GM19324 (cell line): ENCODE data around the gene FOXM1.
A peak's percentile ranks its signal among the peaks of the same experiment; 100 is the strongest.

ENCODE experiments used
- ATAC-seq: cut with Tn5 transposase; IDR thresholded peaks from one replicate; pipeline ENCODE4 v1.9.1; 2021; ENCODE audit warnings: mild to moderate bottlenecking, moderate library complexity; ENCODE audit not compliant: unreplicated experiment, low FRiP score

The FOXM1 gene

DNA sequence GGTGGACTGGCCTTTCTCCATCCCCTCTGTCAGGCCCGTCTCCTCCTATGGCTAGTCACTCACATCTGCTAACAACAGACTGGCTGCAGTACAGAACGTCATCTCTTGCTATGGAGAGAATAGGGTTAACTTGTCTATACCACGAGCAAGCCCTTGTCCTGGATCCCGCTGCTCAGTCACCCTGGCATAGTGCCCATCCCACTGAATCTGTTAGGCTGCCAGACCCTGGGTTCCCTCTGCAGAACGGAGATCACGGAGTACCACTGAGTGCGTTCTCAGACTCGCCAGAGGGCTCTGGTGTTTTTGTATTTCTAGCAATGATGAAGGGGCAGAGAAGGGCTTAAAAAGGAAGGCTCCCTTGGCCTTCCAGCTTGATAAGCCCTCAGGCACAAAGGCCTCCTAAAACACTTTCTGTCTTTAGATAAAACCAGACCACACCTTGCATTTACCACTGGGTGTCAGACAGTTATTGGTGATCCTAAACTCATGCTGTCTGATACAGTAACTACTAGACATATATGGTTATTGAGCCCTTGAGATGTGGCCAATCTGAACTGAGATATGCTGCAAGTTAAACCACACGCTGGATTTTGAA lies 35.8 kb downstream of the FOXM1 start:
- ATAC-seq: no peak

DNA sequence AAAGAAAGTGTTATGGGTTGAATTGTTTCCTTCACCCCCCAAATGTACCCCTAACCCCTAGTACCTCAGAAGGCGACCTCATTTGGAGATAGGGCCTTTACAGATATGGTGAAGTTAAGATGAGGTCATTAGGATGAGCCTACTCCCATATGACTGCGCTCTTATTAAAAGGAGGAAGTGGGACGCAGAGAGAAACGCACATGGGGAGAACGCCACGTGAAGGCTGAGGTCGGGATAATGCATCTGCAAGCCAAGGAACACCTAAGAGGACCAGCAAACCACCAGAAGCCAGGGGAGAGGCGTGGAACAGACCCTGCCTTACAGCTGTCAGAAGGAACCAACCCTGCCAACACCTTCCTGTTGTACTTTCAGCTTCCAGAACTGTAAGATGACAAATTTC lies 40.4 kb downstream of the FOXM1 start:
- ATAC-seq: no peak

DNA sequence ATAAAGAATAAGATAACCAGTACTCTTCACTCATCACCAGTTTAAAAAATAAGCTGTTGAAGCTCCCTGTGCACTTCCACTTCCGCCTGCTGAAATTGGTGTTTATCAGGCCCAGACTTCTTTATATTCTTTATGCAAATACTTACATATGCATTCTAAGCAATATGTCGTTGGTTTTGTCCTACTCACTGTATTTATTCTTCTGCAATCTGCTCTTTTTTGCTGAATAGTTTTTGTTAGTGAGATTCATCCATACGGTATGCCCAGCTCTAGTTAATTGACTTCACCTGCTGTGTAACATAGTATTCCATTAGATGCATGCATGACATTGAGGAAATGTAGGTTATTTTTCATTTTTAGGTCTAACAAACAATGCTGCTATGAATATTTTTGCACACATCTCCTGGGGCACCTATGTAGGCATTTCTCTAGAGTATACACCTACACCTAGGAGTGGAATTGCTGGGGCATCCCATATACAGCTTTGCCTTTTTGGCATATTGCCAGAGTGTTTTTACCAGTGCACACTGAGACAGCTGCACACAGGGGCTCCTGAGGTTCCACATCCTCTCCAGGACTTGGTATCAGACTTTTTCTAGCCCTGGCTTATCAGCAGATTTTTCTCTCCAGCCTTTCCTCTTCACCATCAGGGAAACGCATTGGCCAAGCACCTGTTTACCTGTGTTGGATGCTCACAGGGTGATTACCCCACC lies 41.1 kb downstream of the FOXM1 start:
- no peak for ATAC-seq

DNA sequence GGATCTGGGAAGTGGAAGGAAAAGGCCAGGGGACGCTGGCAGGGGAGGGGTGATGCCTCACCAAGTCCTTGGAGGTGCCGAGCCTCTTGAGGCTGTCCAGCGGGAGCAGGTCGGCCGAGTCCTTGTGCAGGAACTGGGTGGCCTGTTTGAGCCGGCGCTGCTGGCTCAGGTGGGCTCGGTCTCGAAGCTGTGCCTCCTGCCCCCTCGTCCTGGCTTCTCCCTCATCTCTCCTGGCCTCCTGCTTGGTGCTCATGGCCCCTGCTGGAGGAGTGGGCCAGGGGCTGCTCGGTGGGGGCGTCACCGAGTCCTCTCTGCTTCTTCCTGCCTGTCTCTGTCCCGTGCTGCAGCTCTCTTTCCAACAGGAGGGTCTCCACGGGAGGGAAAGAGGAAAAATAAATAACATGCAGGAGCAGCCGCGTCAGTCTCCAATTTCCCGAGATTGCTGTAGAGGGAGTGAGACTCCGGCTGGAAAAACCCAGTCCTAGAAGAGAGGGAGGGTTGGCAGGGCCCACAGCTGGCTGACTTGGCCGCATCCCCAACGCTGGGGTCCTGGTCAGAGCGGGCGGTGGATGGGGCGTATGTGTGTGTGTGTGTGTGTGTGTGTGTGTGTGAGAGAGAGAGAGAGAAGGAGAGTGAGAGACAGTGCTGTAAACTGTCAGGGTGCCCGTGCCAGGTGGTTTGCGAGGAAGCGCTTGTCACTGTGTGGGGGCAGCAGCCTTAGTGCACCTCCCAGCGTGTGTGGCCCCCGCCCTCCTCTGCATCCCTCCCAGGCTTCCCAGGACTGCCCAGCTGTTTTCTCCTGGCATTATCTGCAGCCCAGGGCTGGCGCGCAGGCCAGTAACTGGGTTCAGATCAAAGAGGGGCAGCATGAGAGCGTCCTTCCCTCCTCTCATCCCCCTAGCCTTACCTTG lies 42.1 kb downstream of the FOXM1 start, which contains the start of gene NRIP2:
Gene NRIP2, minus strand, starts transcription at position 455 of the 911 bp plus-strand sequence. Its CDS starts 52 bp downstream, at position 403.
- ATAC-seq: no peak

DNA sequence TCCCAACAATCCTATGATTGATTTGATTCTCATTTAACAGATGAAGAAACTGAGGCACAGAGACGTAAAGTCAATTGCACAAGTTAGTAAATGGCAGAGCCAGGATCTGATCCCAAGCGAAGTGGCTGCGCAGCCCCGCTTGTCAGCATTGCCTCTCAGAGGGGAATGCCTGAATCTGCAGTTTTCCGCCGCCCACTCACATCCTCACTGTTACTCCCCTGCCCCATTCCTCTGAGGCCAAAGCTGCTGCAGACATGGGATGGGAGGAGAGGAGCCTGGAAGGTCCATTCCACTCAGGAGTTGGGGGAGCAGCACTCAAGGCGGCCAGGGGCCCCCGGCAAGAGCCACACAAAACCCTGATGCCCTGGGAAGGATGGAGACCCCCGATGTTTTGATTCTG lies 43.2 kb downstream of the FOXM1 start:
- ATAC-seq: no peak

DNA sequence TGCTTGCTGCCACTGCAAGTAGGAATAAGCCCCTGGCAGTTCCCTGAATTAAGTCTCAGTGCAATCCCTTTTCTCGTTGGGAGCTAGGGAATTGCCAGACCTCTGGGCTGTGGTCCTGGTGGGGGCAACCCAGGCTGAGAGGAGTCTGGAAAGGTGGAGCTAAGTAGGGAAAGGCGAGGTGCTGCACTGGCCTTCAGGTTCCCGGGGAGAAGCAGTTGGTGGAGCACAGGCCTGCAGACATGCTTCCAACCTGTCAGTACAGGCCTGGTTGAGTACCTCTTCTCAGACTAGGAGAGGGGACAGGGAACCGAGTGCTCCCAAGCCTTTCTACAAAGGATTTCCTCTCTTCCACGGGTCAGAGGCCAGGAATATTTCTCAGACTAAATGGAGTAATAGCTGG lies 43.6 kb downstream of the FOXM1 start:
- no peak for ATAC-seq

DNA sequence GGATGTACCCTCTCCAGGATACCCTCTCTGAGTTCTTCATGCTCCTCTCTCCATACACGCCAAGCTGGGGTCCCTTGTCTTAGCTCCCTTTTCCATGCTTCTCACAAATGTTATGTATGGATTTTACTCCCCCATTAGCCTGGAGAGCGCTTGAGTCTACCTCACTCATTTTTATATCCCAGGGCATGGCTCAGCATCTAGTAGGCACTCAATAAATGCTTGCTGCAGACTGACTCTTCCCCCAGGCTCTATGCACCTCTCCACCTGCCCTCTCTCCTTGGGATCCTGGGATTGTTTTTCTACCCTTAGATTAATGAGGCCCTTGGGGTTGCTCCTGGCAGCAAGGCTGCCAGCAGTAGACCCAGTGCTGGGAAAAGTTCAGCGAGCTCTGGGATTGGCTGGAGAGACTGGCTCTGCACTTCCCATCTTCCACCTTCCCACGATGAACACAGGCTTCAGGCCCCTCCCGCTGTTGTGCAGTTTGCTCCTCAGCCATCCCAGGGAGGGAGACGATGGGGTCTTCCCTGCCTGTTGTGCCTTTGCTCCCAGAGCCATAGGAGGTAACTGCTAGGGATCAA lies 44.3 kb downstream of the FOXM1 start:
- no peak for ATAC-seq

DNA sequence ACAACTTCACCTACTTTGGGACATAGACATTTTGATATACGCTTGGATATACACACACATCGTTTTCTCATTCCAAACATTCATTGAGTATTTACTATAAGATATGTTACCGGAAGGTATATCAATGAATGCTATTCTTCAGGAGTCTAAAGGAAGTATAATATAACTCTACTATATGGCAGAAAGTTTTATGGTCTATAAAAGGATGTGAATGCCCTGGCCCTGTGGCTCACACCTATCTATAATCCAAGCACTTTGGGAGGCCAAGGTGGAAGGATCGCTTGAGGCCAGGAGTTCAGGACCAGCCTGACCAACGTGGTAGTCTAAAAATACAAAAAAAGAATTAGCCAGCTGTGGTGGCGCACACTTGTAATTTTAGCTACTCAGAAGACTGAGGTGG lies 47.7 kb downstream of the FOXM1 start:
- no peak for ATAC-seq

DNA sequence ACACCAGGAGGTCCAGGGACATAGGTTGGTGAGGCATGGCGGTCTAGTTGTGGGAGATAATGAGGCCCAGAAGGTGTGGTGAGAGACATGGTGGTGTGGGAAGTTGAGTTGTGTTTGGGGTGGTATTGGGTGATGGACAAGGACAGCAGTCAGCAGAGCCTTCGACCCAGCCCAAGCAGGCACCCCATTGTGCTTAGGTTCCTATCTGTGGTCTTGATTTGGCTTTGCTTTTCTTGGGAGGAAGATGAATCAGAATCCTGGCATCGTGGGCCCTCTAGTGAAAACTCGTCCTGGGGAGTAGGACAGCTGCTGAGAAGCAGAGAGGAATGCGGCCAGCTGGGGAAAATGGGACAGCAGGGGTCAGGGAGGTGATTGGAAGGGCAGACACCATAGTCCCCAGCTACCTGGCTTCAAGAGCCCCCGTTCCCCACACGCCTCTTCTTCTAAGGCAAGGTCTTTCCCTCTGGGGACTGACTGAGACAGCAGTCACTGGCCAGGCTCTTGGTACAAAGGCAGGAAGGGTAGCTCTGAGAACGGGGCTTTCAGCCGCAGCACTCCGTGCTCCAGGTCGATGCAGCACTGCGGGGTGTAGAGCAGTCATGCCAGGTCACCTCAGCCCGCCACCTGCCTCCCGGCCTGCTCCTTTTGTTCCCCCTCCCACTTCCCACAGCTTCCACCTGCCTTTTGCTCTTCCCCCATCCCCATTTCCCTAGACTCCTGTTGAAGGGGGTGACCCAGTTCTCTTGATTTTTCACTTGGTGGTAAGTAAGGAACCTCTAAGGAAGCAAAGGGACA lies 50.1 kb downstream of the FOXM1 start:
- ATAC-seq: no peak

DNA sequence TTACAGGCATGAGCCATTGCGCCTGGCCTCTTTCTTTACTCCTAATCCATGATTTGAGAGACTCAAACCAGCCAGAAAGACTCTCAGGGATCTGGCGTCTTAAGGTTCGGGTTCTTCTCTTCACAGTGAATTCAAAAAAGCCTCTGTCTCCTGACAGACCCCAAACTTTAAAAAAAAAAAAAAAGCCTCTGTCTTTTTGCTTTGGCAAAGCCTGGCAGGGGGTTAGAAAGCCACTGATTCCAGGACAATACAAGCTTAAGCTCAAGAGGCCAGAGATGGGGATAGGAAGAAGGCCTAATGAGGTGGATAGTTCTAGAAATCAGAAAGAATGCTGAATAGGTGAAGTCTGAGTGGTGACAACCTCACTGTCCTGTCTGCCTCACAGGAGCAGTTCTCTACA lies 50.9 kb downstream of the FOXM1 start:
- no peak for ATAC-seq

DNA sequence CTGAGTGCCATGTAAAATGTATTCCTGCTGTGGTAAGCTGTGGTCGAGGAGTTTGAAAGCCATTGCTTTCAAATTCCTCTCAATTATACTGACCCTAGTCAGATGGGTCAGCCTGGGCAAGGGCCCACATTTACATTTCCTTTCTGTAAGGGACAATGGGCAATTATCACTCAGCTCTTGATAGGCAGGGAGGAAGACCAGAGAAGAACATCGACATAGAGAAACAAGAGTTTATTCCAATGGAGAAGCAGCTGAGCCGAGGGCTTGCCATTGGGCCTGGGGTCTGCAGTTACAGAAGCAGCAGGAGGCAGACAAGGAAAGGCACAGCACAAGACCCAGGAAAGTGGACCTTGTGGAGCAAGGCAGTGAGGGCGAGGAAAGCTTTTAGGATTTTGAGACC lies 51.8 kb downstream of the FOXM1 start:
- no peak for ATAC-seq

DNA sequence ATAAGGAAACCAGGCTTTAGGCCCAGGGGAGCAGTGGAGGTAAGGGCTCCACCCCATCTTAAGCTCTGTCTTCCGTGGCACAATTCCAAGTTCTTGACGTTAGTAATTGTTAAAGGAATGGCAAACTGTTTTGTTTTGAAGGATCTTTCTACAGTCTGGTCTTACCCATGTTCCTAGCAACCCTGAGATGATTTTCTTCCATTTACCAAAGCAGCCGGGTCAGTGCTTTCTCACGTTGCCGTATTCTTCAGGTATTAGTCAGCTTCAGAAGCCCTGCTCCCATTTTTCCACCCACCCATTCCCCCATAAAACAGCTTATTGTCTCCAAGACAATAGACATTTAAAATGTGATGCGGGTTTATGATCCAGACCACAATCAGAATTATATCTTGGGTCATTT lies 52.4 kb downstream of the FOXM1 start:
- no peak for ATAC-seq

DNA sequence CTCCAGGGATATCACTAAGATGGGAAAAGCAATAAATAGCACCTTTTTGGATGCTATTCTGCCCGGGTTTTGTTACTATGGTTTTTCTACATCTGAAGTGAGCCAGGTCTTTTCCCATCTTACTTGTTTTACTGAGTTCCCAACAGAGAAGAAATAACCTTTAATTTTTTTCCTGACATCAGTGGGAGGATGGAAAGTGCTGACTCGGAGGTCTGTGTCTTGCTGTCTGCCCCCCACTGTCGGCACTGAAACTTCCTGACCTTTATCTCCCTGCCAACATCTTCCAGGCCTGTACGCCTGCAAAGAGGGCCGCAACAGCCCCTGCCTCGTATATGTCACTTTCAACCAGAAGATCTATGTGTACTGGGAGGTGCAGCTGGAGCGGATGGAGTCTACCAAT lies 53.5 kb downstream of the FOXM1 start:
- ATAC-seq: no peak

DNA sequence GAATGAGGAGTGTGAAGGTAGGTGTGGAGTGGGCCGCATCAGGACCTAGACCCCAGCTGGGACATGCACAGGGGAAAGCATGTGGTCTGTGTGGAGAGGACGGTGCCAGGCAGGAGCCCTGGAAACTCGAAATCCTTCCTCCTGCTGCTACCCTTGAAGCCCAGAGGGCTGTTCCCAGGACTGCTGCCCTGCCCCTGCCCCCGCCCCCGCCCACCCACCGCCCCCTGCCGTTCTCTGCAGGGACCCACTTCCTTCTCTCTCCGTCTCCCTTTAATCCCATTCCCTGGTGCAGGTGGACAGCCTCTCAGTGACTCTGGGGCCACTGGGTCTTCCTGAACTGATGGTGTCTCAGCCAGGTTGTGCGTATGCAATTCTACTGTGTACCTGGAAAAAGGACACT lies 56.5 kb downstream of the FOXM1 start:
- ATAC-seq: no peak

DNA sequence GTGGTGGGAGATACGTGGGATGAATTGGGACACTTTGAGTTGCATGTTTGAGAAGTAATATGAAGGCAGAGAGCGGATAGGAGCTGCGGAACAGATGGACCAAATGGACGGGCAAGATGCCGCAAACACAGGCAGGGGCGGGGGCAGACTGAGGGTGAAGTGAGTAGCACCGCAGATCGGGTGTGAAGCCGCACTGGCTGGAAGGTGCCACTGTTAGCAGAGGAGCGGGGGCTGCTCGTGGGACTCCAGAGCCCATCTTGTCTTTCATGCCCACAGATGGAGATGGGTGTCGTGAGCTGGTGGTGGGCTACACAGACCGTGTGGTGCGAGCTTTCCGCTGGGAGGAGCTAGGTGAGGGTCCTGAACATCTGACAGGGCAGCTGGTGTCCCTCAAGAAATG lies 57.2 kb downstream of the FOXM1 start:
- ATAC-seq: no peak

DNA sequence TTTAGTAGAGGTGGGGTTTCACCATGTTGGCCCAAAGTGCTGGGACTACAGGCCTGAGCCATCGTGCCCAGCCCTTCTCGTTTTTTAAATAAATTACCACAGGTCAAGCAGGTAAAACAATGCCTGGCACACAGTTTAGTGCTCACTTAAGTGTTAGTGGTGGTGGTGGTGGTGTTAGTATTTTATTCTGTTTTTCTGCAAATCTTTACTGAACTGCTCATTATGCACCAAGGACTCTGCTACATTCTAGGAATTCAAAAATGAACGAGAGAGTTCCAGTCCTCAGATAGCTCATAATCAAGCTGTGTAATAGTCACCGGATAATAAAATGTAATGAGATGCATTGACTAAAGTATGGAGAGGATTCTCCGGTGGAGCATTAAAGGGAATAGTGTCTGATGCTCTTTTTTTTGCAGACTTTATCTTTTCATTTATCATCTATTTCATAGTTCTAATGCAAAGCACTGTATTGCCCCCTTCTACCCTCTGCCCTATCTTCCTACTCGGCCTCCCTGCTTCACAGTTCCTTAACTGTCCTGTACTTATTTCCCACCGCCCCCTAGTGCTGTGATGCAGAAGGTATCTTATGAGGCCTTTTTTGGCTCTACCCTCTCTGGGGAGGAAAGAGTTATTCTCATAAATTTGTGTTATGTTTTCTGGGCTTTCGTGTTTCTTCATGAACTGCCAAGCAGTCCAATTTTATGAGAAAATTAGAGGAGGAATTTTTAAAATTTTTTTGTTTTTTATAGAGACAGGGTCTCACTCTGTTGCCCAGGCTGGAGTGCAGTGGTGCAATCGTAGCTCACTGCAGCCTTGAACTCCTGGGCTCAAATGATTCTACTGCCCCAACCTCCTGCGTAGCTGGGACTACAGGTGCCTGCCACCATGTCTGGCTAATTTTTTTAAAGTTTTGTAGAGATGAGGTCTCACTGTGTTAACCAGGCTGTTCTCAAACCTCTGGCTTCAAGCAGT lies 63.5 kb downstream of the FOXM1 start:
- no peak for ATAC-seq

DNA sequence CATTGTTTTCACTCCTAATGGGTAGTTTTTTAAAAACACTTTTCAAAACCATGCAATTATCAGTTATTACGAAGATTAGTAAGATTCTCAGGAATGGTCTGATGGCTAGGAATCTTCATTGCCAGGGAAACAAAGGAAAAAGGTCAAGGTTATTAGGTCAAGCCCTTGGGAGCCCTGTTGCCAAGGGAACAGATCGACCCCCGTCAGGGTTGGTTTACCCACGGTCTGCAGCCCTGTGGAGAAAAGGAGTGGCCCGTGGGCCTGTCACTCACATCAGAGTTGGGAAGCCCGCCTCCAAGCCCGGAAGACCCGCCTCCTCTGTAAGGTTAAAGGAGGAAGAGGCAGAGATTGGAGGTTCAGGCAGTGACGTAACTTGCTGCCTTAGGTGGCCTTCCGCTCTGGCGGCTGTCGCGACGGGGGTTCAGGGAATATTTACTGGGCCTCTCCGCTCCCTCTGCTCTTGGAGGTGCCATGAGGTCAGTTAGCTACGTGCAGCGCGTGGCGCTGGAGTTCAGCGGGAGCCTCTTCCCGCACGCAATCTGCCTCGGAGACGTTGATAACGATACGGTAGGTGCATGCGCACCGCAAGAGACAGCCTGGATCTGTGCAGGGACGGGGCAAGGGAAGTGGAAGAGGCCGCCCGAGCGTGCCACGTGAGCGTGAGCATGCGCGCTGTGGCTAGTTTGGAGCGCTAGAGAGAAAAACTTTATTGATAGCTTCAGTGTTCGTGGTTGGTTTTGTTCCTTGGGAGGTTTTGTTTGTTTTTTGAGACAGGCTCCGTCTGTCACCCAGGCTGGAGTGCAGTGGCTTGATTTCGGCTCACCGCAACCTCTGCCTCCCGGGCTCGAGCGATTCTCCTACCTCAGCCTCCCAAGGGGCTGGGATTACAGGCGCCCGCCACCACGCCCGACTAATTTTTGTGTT lies 64.4 kb downstream of the FOXM1 start, which contains the start of gene ITFG2:
Gene ITFG2, plus strand, starts transcription at position 379 of the 924 bp plus-strand sequence. Its CDS starts 93 bp downstream, at position 472.
- peak; percentile 95 for ATAC-seq

DNA sequence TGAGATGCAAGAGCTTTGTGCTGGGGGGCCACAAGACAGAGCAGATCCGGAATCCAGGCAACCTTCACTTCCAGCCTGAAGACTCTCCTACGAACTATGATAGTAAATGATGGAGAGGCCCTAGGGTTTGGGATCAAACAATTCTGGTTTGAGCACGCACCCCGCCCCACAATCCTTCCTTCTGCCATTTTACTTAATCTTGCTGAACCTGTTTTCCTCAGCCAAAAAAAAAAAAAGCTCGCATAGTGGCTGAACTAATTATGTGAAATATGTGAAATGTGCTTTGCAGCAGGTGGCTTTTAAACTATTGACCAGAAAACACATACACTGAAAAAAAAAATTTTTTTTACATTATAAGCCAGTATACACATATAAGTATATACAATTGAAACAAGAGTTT lies 65.2 kb downstream of the FOXM1 start:
- ATAC-seq: no peak
